GM18858 (cell line): ENCODE measurements around the gene GLI3.

Source experiments
- ATAC-seq: cut with Tn5 transposase; IDR thresholded peaks from one replicate; pipeline ENCODE4 v1.9.1; 2021; ENCODE audit not compliant: unreplicated experiment

The GLI3 gene

GRCh38 chr7:42107484-42108240 lies 129.3 kb downstream of the GLI3 start:
- no peak for ATAC-seq

GRCh38 chr7:42106562-42106961 lies 130.4 kb downstream of the GLI3 start:
- ATAC-seq = no peak

GRCh38 chr7:42105554-42106358 lies 131.3 kb downstream of the GLI3 start:
- no peak for ATAC-seq

- ATAC-seq = no peak
Measured at GRCh38 chr7:42104694-42105093, 132.3 kb downstream of the GLI3 start.

GRCh38 chr7:42104231-42104630 lies 132.8 kb downstream of the GLI3 start:
- no peak for ATAC-seq

GRCh38 chr7:42103456-42103855 lies 133.6 kb downstream of the GLI3 start:
- no peak for ATAC-seq

- ATAC-seq = no peak
Measured at GRCh38 chr7:42103020-42103419, 134.0 kb downstream of the GLI3 start.

GRCh38 chr7:42102301-42102700 lies 134.7 kb downstream of the GLI3 start:
- ATAC-seq = no peak

- no peak for ATAC-seq
Measured at GRCh38 chr7:42100156-42100508, 136.9 kb downstream of the GLI3 start.

GRCh38 chr7:42099470-42100155 lies 137.4 kb downstream of the GLI3 start:
- ATAC-seq = no peak

- ATAC-seq = no peak
Measured at GRCh38 chr7:42099066-42099465, 137.9 kb downstream of the GLI3 start.

- ATAC-seq = no peak
Measured at GRCh38 chr7:42097752-42098151, 139.3 kb downstream of the GLI3 start.

GRCh38 chr7:42096681-42097561 lies 140.1 kb downstream of the GLI3 start:
- ATAC-seq = no peak

- no peak for ATAC-seq
Measured at GRCh38 chr7:42096268-42096667, 140.7 kb downstream of the GLI3 start.

- ATAC-seq = no peak
Measured at GRCh38 chr7:42095791-42096190, 141.2 kb downstream of the GLI3 start.

- no peak for ATAC-seq
Measured at GRCh38 chr7:42093349-42093905, 143.6 kb downstream of the GLI3 start.

- no peak for ATAC-seq
Measured at GRCh38 chr7:42091461-42092291, 145.3 kb downstream of the GLI3 start.

GRCh38 chr7:42090806-42091205 lies 146.2 kb downstream of the GLI3 start:
- no peak for ATAC-seq

GRCh38 chr7:42090056-42090455 lies 147.0 kb downstream of the GLI3 start:
- ATAC-seq = no peak

- no peak for ATAC-seq
Measured at GRCh38 chr7:42087616-42088015, 149.4 kb downstream of the GLI3 start.
